Medulla oblongata (tissue), 1 donor: ENCODE results near the gene SMIM43.
"Not testable (repeated sequence)": the region's sequence is repeated elsewhere in the genome, so short reads cannot be mapped to it uniquely, and the experiment has no call there.

Source experiments
- DNase-seq: peaks from one replicate; pipeline ENCODE4 v3.0.0-alpha.2; 2015; ENCODE audit errors: extremely low spot score

Gene SMIM43

GRCh38 chr4:121736735-121737351 lies 28.1 kb downstream of the SMIM43 start:
- peak; percentile 55 for DNase-seq

GRCh38 chr4:121734571-121734970 lies 30.4 kb downstream of the SMIM43 start:
- DNase-seq: no peak

GRCh38 chr4:121733942-121734341 lies 31.0 kb downstream of the SMIM43 start:
- DNase-seq: no peak

DNA sequence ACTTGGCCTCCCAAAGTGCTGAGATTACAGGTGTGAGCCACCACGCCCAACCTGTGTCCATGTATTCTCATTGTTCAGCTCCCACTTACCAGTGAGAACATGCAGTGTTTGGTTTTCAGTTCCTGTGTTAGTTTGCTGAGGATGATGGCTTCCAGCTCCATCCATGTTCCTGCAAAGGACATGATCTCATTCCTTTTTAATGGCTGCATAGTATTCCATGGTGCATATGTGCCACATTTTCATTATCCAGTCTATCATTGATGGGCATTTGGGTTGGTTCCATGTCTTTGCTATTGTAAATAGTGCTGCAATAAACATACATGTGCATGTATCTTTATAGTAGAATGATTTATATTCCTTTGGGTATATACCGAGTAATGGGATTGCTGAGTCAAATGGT lies 35.2 kb downstream of the SMIM43 start:
- DNase-seq: not testable (repeated sequence)

GRCh38 chr4:121728798-121729226 lies 36.2 kb downstream of the SMIM43 start:
- DNase-seq: no peak

GRCh38 chr4:121728066-121728465 lies 36.9 kb downstream of the SMIM43 start:
- no peak for DNase-seq

DNA sequence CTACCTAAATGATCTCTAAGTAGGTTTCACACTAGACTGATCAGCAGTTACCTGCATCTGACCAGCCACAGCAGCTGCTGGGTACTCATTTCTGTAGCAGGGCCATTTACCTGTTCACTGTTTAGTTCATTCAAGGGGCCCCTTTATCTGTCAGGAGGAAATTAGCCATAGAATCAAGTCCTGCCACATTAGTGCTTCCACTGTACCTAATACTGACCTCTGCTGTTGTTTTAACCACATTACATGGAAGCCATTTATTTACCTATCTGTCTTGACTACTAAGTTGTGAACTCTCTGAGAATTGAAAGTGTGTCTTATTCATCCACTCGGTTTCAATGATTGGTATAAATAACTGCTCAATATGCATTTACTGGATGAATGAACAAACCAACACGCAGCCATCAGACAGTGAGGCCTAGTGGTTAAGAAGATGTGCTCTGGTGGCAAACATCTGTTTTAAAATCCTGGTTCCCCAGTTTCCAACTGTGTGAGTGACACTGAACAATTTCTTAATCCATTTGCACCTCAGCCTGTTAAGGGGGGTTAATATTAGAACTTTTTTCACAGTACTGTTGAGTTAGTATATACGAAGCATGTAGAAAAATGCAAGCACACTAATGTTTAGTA lies 38.2 kb downstream of the SMIM43 start:
- DNase-seq: peak; percentile 74

- DNase-seq: no peak
These were observed 40.3 kb downstream of the SMIM43 start for GRCh38 chr4:121724671-121725070.

DNA sequence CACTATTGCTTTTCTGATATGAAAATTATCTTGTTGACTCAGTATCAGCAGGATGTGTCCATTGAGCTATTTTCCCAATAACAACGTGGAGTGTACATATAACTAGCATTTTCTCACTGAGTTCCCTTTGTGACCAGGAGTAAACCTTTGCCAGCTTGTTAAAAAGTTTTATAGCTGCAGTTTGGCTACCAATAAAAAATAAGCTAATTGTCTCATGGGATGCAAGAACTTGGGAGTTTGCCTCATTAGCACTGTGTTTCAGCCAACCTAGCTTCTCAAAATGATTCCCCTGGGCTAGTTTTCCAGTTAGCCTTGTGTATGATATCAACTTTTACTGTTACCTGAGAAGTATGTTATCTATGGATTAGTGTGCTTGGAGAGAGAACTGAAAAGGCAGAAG lies 43.3 kb downstream of the SMIM43 start:
- DNase-seq: no peak

DNA sequence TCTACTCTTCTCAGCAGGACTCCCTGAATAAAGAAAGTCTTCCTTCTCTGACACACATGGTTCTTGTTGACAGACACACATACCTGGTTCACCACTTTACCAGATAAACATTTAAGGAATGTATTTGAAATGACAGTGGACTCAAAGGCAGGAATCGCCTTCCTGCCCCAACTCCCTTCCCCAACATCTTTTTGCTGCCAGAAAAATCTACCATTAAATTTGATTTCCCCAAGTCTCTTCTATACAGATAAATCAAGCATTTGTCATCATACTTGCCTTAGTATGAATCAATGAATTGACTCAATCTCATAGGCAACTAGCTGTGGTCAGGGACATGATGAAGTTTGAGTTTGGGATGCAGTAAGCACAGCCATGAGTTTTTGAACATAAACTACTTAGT lies 44.9 kb downstream of the SMIM43 start:
- DNase-seq: no peak

GRCh38 chr4:121717680-121718237 lies 47.2 kb downstream of the SMIM43 start:
- no peak for DNase-seq

- no peak for DNase-seq
These were observed 50.4 kb downstream of the SMIM43 start for GRCh38 chr4:121714548-121714947.

DNA sequence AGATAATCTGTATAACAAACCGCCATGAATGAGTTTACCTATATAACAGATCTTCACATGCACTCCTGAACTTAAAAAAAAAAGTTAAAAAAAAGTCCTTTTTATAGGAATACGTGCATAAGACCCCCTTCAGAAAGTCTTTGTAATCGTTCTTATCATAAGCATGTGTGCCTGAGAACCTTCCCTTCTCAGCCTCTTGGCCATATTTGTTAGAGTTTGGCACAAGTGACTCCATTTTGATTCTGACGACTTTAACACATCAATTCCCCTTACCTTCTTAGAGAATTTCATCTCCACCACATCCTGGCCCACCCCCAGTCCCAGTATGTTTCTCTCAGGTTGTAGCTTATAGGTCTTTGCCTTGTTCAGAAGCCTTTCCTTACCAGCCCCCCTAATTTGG lies 52.2 kb downstream of the SMIM43 start:
- no peak for DNase-seq

DNA sequence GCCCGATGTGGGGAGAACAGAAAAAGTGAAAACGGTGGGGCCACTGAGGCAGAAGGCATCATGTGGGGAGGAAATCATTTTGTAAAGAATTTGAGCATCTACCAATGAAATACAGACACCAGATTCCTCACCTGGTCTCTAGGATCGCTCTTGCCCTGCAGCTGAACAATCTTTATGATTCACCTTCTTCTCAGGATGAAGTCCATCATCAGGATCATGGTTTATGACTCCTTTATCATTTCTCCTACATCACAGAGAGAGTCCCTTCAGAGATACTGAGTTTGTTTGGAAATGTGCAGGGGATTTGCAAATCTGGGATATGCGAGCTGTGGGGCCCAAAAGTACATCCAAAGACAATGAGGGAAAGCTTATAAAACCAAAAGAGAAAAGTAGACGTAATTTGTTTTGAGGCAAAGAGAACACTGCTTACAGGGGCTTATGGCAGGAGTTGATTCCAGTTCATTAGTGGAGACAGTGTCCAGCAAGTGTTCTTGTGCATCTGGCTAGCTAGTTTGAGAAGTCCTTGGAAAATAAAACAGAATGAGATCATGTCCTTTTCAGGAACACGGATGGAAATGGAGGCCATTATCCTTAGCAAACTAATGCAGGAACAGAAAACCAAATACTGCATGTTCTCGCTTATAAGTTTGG lies 52.8 kb downstream of the SMIM43 start:
- DNase-seq: no peak

DNA sequence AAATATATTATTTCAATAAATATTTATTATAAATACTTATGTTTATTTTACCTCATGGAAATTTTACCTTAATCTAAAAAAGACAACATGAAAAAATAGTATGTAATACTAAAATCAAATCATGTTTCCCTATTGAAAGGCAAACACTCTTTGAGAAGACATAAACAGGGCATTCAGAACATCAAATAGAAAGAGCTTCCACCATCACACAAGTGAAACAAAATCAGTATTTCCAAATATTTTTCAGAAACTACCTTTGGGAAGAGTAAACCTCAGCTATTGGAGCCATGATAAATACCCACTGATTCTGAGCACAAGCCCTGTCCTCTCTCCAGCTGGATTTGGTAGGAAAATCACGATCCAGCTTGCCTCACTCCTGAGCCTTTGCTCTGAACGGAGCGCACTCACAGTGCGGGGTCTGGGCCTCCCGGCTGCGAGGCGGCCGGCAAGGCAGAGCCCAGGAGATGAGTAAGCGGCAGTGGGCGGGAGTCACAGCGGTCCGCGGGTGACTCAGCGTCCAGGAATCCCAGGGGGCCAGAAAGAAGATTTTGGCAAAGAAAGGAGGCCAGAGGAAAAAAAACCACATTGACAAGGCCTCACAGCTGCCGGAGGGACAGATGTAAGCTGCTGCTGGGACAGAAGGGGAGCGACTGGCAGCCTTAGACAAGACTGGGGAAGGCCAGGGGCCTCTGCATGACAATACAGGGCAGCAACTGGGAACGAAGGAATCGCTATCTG lies 53.5 kb downstream of the SMIM43 start:
- peak; percentile 67 for DNase-seq

GRCh38 chr4:121709766-121710405 lies 55.1 kb downstream of the SMIM43 start:
- DNase-seq: no peak
